Posterior vena cava (tissue), 2 donors: Measurements from ENCODE around the gene PRM1. TPM values are rescaled to one million over a fixed set of nuclear protein-coding genes. Genes with fewer than 3 reads are reported as not detected.

Source experiments
- DNase-seq: peaks from one replicate; pipeline ENCODE4 v3.0.0-alpha.2; 2020; ENCODE audit warnings: low spot score
- intact Hi-C, 2 donors: fragments of 100-400 bp; cut with DNase I; formaldehyde crosslinking; loops; one replicate each; pipeline versions ENCODE4 v1.14.1 to v1.14.2; 2022 to 2023
- total RNA-seq, 2 donors: library from RNA; stranded (reverse); fragmentation: NEBNext Ultra II Directional; extraction: Animal tissue kit (Norgen Biotek cat#: 25700); gene quantifications; one replicate each; pipeline ENCODE4 v1.2.1, GENCODE V29; 2021
- donor health status: DM: yes; HTN: yes; CAD: no.
- donor health status: DM: yes; HTN: yes; CAD: no.

PRM1 gene
- total RNA-seq, 2 donors from 2014 or later, result not detected

GRCh38 chr16:11316331-11317015 lies 35.3 kb upstream of the PRM1 start:
- intact Hi-C loops, result no loop called here
- no peak for DNase-seq

GRCh38 chr16:11315510-11315909 lies 34.4 kb upstream of the PRM1 start:
- intact Hi-C loops, result no loop called here
- DNase-seq, result no peak

- DNase-seq, result no peak
- intact Hi-C loops, result no loop called here
Measured at GRCh38 chr16:11314309-11314894, 33.3 kb upstream of the PRM1 start.

- intact Hi-C loops, result no loop called here
- DNase-seq, result no peak
Measured at GRCh38 chr16:11313493-11314308, 32.6 kb upstream of the PRM1 start.

GRCh38 chr16:11312718-11313492 lies 31.8 kb upstream of the PRM1 start:
- DNase-seq, result no peak
- intact Hi-C loops, result no loop called here

- intact Hi-C loops, result no loop called here
- no peak for DNase-seq
Measured at GRCh38 chr16:11310997-11311561, 29.9 kb upstream of the PRM1 start.

GRCh38 chr16:11310634-11310977 lies 29.5 kb upstream of the PRM1 start:
- intact Hi-C loops, result no loop called here
- DNase-seq, result no peak

GRCh38 chr16:11309895-11310633 lies 28.9 kb upstream of the PRM1 start:
- intact Hi-C loops, result no loop called here

GRCh38 chr16:11308493-11309283 lies 27.6 kb upstream of the PRM1 start:
- intact Hi-C loops, result no loop called here

More at GRCh38 chr16:11309895-11310633, 28.9 kb upstream of the PRM1 start:
- DNase-seq, result no peak

GRCh38 chr16:11307639-11308492 lies 26.7 kb upstream of the PRM1 start:
- intact Hi-C loops, result no loop called here
- no peak for DNase-seq

More at GRCh38 chr16:11308493-11309283, 27.6 kb upstream of the PRM1 start:
- no peak for DNase-seq

- intact Hi-C loops, result no loop called here
- DNase-seq, result no peak
Measured at GRCh38 chr16:11306997-11307638, 26.0 kb upstream of the PRM1 start.

- intact Hi-C loops, result no loop called here
- DNase-seq, result no peak
Measured at GRCh38 chr16:11306381-11306780, 25.3 kb upstream of the PRM1 start.

- intact Hi-C loops, result no loop called here
- no peak for DNase-seq
Measured at GRCh38 chr16:11303405-11304138, 22.4 kb upstream of the PRM1 start.

- no peak for DNase-seq
- intact Hi-C loops, result no loop called here
Measured at GRCh38 chr16:11302977-11303376, 21.8 kb upstream of the PRM1 start.

GRCh38 chr16:11301645-11302501 lies 20.7 kb upstream of the PRM1 start:
- DNase-seq, result no peak
- intact Hi-C loops, result no loop called here
